Pancreas (tissue), 10 donors: Measurements from ENCODE around the gene WNK1. TPM values are rescaled to one million over a fixed set of nuclear protein-coding genes. Genes with fewer than 3 reads are reported as not detected.

Experiments
- ATAC-seq, 4 donors: fragments of 200-7000 bp; cut with Tn5 transposase; one replicate each; pipeline versions ENCODE4 v1.8.0 to v1.9.1; 2020; ENCODE audit warnings: mild to moderate bottlenecking in 4 of 4, moderate library complexity in 4 of 4
- DNase-seq, 6 donors: peaks; one replicate each; pipeline ENCODE4 v3.0.0-alpha.2; 2020
- FAIRE-seq: peaks from 2 replicates; lab custom pipeline; 2012; peaks lifted over from hg19 to GRCh38; lab: Jason Lieb, UNC
- H3K27ac ChIP-seq, 4 donors: fragments of 200-600 bp; sonication (generic); 1 replicate in 3 of 4; 2 replicates in 1 of 4; pipeline versions ENCODE4 v1.5.0 to v1.8.0; 2020
- H3K27me3 ChIP-seq, 4 donors: fragments of 200-600 bp; one replicate each; pipeline ENCODE4 v1.8.0; 2021
- H3K36me3 ChIP-seq, 3 donors: fragments of 200-600 bp; sonication (generic) in 1 of 3; one replicate each; pipeline versions ENCODE4 v1.5.0 to v1.8.0; 2020 to 2021
- H3K4me1 ChIP-seq, 3 donors: fragments of 200-600 bp; one replicate each; pipeline ENCODE4 v1.8.0; 2021
- H3K4me3 ChIP-seq, 4 donors: fragments of 200-600 bp; sonication (generic) in 2 of 4; one replicate each; pipeline versions ENCODE4 v1.5.0 to v1.8.0; 2020 to 2021
- H3K9me3 ChIP-seq, 4 donors: fragments of 200-600 bp; one replicate each; pipeline ENCODE4 v1.8.0; 2021
- CTCF ChIP-seq, 4 donors: fragments of 200-600 bp; sonication (generic) in 3 of 4; IDR thresholded peaks; one replicate each; pipeline versions ENCODE4 v1.5.0 to v1.8.0; 2021; ENCODE audit warnings: antibody characterized with exemption in 4 of 4
- WGBS, 2 donors: extraction: QIAGEN DNeasy Blood & Tissue Kit; methylation state at CpG; one replicate each; pipeline ENCODE4 v1.1.7; 2013; 5-methylcytosine and 5-hydroxymethylcytosine counted together
- intact Hi-C, 3 donors: fragments of 100-400 bp; cut with DNase I; formaldehyde crosslinking; loops; one replicate each; pipeline versions ENCODE4 v1.11.1 to v1.14.2; 2022
- polyA plus RNA-seq, 2 donors: library from polyadenylated mRNA; stranded (reverse); fragments of 200-250 nt; gene quantifications; one replicate each; pipeline ENCODE4 v1.2.3, GENCODE V29; 2013
- total RNA-seq, 6 donors: library from RNA; stranded (reverse); fragmentation: NEBNext Ultra II Directional in 4 of 6; extraction: Animal tissue kit (Norgen Biotek cat#: 25700) in 4 of 6; gene quantifications; one replicate each; pipeline versions ENCODE4 v1.2.1 to v1.2.4, GENCODE V29; 2021 to 2023
- donor health status: healthy with polysubstance abuse.
- donor health status: DM: no; HTN: no; CAD: no; lungs with moderate emphysema.
- donor health status: DM: no; HTN: no; CAD: no.
- donor health status: control.
- donor health status: control.
- donor health status: Bipolar disorder and iron deficiency.
- donor health status: DM: yes; HTN: yes; CAD: no.
- donor health status: DM: no; HTN: no; CAD: no.
- donor health status: DM: no; HTN: no; CAD: no.
- donor health status: DM: yes; HTN: yes; CAD: no.

Gene WNK1
- total and polyA plus RNA-seq, 8 donors: 10.9 to 73.9 (median 39.6) TPM

- no peaks in the 10 kb centered on the region for H3K9me3 ChIP-seq
- H3K4me1 ChIP-seq: no peaks in the 10 kb centered on the region
- H3K27ac ChIP-seq: no peak overlapping the region
- FAIRE-seq (no peak), ATAC-seq (no peak), DNase-seq (no peak)
- WGBS, 2 donors: 95 to 100% methylated on average over 2 of the region's 2 CpGs
- no peak for TF ChIP-seq CTCF (IDR thresholded peaks at IDR 0.05)
- no peak overlapping the region for H3K4me3 ChIP-seq
- H3K27me3 ChIP-seq: no peaks in the 10 kb centered on the region
- H3K36me3 ChIP-seq: no peaks in the 10 kb centered on the region
- intact Hi-C loops: no loop called here
These were observed 27.3 kb upstream of the WNK1 start for GRCh38 chr12:725076-725475.

GRCh38 chr12:726281-727140, 25.9 kb upstream of the WNK1 start:
- no peak for ATAC-seq
- no peak for FAIRE-seq
- no peak for TF ChIP-seq CTCF (IDR thresholded peaks at IDR 0.05)
- WGBS, 2 donors: 49 to 51% methylated on average over 5 of the region's 5 CpGs
- Histone ChIP-seq H3K27me3 (no peaks in the 10 kb centered on the region), H3K4me3 (no peak overlapping the region), H3K27ac (no peak overlapping the region), H3K9me3 (no peaks in the 10 kb centered on the region), H3K4me1 (no peaks in the 10 kb centered on the region), H3K36me3 (no peaks in the 10 kb centered on the region)
- no peak for DNase-seq
- intact Hi-C loops: no loop called here

GRCh38 chr12:727321-727720, 25.1 kb upstream of the WNK1 start:
- Histone ChIP-seq H3K4me1 (no peaks in the 10 kb centered on the region), H3K27ac (no peak overlapping the region), H3K9me3 (no peaks in the 10 kb centered on the region), H3K36me3 (no peaks in the 10 kb centered on the region), H3K4me3 (no peak overlapping the region), H3K27me3 (no peaks in the 10 kb centered on the region)
- 82 to 86% methylated on average over 6 of the region's 6 CpGs for WGBS, 2 donors
- ATAC-seq (no peak), FAIRE-seq (no peak), DNase-seq (no peak)
- intact Hi-C loops: no loop called here
- no peak for TF ChIP-seq CTCF (IDR thresholded peaks at IDR 0.05)

- Histone ChIP-seq H3K27me3 (no peaks in the 10 kb centered on the region), H3K4me1 (no peaks in the 10 kb centered on the region), H3K36me3 (no peaks in the 10 kb centered on the region), H3K9me3 (no peaks in the 10 kb centered on the region), H3K4me3 (no peak overlapping the region), H3K27ac (no peak overlapping the region)
- no peak for ATAC-seq
- no peak for FAIRE-seq
- no peak for DNase-seq
- TF ChIP-seq CTCF (IDR thresholded peaks at IDR 0.05): no peak
- WGBS, 2 donors: 68 to 87% methylated on average over 2 of the region's 2 CpGs
- intact Hi-C loops: no loop called here
These were observed 23.6 kb upstream of the WNK1 start for GRCh38 chr12:728781-729180.

- ATAC-seq: no peak
- H3K27me3 ChIP-seq: no peaks in the 10 kb centered on the region
- no peak for FAIRE-seq
- no peaks in the 10 kb centered on the region for H3K4me1 ChIP-seq
- no peak for TF ChIP-seq CTCF (IDR thresholded peaks at IDR 0.05)
- DNase-seq: no peak
- no peak overlapping the region for H3K27ac ChIP-seq
- intact Hi-C loops: no loop called here
- H3K36me3 ChIP-seq: no peaks in the 10 kb centered on the region
- H3K9me3 ChIP-seq: no peaks in the 10 kb centered on the region
- H3K4me3 ChIP-seq: no peak overlapping the region
These were observed 23.2 kb upstream of the WNK1 start for GRCh38 chr12:729221-729620.
